Gastrocnemius medialis (tissue), 4 donors: ENCODE results near the gene TFDP2. TPM values are rescaled to one million over a fixed set of nuclear protein-coding genes. Genes with fewer than 3 reads are reported as not detected.

Experiments
- ATAC-seq, 2 donors: fragments of 150-250 bp; one replicate each; pipeline ENCODE4 v1.9.1; 2016
- DNase-seq, 2 donors: peaks; one replicate each; pipeline ENCODE4 v3.0.0-alpha.2; 2019
- H3K27ac ChIP-seq, 4 donors: fragments of 200-600 bp; sonication (generic); 1 replicate in 1 of 4; 2 replicates in 3 of 4; pipeline ENCODE4 v1.5.1; 2016 to 2018; ENCODE audit warnings: mild to moderate bottlenecking in 2 of 4, moderate library complexity in 1 of 4
- H3K27me3 ChIP-seq, 3 donors: fragments of 200-600 bp; sonication (generic) in 2 of 3; 1 replicate in 1 of 3; 2 replicates in 2 of 3; pipeline versions ENCODE4 v1.5.1 to v1.6.0; 2016 to 2019; ENCODE audit warnings: mild to moderate bottlenecking in 1 of 3, moderate library complexity in 1 of 3
- H3K36me3 ChIP-seq, 2 donors: fragments of 200-600 bp; sonication (generic) in 1 of 2; one replicate each; pipeline ENCODE4 v1.5.1; 2017 to 2018
- H3K4me1 ChIP-seq, 2 donors: fragments of 200-600 bp; sonication (generic) in 1 of 2; one replicate each; pipeline ENCODE4 v1.5.1; 2016 to 2017; ENCODE audit warnings: mild to moderate bottlenecking in 2 of 2
- H3K4me3 ChIP-seq, 4 donors: fragments of 200-600 bp; sonication (generic) in 3 of 4; 1 replicate in 1 of 4; 2 replicates in 3 of 4; pipeline ENCODE4 v1.5.1; 2016 to 2019; ENCODE audit warnings: mild to moderate bottlenecking in 2 of 4
- H3K9me3 ChIP-seq, 3 donors: fragments of 200-600 bp; sonication (generic) in 2 of 3; 1 replicate in 1 of 3; 2 replicates in 2 of 3; pipeline ENCODE4 v1.5.1; 2016 to 2019
- CTCF ChIP-seq, 5 experiments: fragments of 450-650 bp in 3 of 5; fragments of 200-600 bp in 2 of 5; sonication (generic) in 2 of 5; IDR thresholded peaks in 4 of 5; conservative IDR thresholded peaks in 1 of 5; 1 replicate in 4 of 5; 2 replicates in 1 of 5; pipeline ENCODE4 v1.5.1; 2016 to 2019; ENCODE audit warnings: antibody characterized with exemption in 5 of 5, mild to moderate bottlenecking in 3 of 5, moderate library complexity in 3 of 5
- POLR2A ChIP-seq, 2 donors: fragments of 450-650 bp; IDR thresholded peaks; one replicate each; pipeline ENCODE4 v1.6.1; 2017; ENCODE audit warnings: antibody characterized with exemption in 2 of 2, mild to moderate bottlenecking in 2 of 2, moderate library complexity in 2 of 2
- in situ Hi-C, 4 donors: fragments of 200-750 bp; cut with MboI; loops; one replicate each; pipeline versions ENCODE4 v1.15.0 to v1.8.0; 2017; ENCODE audit warnings: low sequenced_read_pairs in 4 of 4
- intact Hi-C: fragments of 100-400 bp; cut with DNase I; formaldehyde crosslinking; loops from one replicate; pipeline ENCODE4 v1.15.1; 2023; ENCODE audit warnings: low total_unique reads
- total RNA-seq, 4 donors: library from RNA; depleted of rRNA; stranded (reverse); fragments of >200 nt; gene quantifications; one replicate each; pipeline versions ENCODE4 v1.1.0 to v1.2.3, GENCODE V29; 2016

Gene TFDP2
- total RNA-seq, 4 donors from 2014 or later = 43.0 to 125 (median 52.4) TPM

DNA sequence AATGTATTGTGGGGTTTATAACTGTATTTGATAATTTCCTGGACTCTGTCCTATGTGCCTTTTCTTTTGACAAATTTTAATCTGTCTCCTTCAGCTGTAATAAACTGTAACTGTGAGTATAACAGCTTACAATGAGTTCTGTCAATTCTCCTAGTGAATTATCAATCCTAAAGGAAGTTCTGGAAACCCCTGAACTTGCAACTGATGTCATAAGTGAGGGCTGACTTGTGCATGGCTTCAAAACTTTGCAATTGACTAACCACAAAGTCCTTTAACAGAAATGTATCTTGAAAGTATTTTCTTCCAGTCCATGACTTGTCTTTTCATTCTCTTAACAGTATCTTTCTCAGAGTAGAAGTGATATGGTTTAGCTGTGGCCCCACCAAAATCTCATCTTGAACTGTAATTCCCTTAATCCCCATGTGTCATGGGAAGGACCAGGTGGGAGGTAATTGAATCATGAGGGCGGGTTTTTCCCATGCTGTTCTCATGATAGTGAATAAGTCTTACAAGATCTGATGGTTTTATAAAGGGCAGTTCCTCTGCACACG is 108.3 kb downstream of the TFDP2 start:
- in situ Hi-C loops = no loop called here

GRCh38 chr3:142035308-142035922 is 113.9 kb downstream of the TFDP2 start:
- DNase-seq (no peak), ATAC-seq (no peak)
- in situ Hi-C loops = no loop called here
- intact Hi-C loops = no loop called here
- Histone ChIP-seq H3K4me3 (no peak overlapping the region), H3K27ac (no peak overlapping the region), H3K27me3 (no peaks in the 10 kb centered on the region), H3K9me3 (no peaks in the 10 kb centered on the region), H3K4me1 (peaks cover 4 to 6% of the 10 kb centered on the region in 2 donors), H3K36me3 (no peaks in the 10 kb centered on the region)
- no peak for TF ChIP-seq CTCF (IDR thresholded peaks at IDR 0.05 in 4 of 5, conservative IDR thresholded peaks at IDR 0.05 in 1 of 5)
- TF ChIP-seq POLR2A (IDR thresholded peaks at IDR 0.05) = no peak

More for the DNA sequence above, 108.3 kb downstream of the TFDP2 start:
- H3K4me3 ChIP-seq = no peak overlapping the region
- DNase-seq (no peak), ATAC-seq (no peak)
- peaks cover 4 to 6% of the 10 kb centered on the region in 2 donors for H3K4me1 ChIP-seq
- no peaks in the 10 kb centered on the region for H3K27me3 ChIP-seq
- intact Hi-C loops = no loop called here
- no peak overlapping the region for H3K27ac ChIP-seq
- no peaks in the 10 kb centered on the region for H3K9me3 ChIP-seq
- no peak for TF ChIP-seq CTCF (IDR thresholded peaks at IDR 0.05 in 4 of 5, conservative IDR thresholded peaks at IDR 0.05 in 1 of 5)
- no peak for TF ChIP-seq POLR2A (IDR thresholded peaks at IDR 0.05)
- no peaks in the 10 kb centered on the region for H3K36me3 ChIP-seq

DNA sequence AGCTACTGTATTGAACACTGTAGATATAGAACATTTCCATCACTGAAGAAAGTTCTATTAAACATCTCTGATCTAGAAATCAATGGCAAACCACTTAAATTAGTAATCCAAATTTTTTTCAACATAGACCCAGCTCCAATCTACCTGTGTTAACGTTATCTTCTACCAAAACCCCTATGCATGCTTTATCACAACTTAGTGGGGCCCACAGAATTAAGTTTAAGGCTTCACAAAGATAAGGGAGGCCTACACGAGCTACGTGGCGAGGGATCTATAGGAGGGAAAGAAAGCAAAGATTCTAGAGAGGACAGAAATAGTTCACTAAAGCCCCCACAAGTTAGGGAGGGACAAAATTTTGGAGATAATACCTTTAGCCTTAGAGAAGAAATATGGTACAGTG is 116.1 kb downstream of the TFDP2 start:
- in situ Hi-C loops = no loop called here

DNA sequence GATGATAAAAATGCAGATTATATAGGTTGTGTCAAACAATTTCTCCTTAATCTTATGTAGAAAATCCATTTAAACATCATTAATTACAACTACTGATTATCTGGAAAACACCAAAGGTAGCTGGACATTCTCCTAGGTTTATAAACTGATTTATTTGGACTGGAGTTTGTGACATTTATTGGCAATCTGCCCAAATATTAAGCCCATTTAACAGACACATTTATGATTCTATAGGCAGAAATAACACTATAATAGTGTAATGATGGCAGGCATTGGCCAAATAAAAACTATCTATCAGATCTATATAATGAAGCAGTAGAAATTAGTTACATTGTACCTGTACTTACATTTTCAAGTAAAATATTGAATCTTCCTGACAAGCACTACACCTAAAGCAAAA is 117.8 kb downstream of the TFDP2 start:
- no peaks in the 10 kb centered on the region for H3K36me3 ChIP-seq
- H3K4me1 ChIP-seq = peaks cover 12 to 13% of the 10 kb centered on the region in 2 donors
- H3K27ac ChIP-seq = no peak overlapping the region
- no peaks in the 10 kb centered on the region for H3K27me3 ChIP-seq
- no peak for ATAC-seq
- no peak for DNase-seq
- H3K9me3 ChIP-seq = no peaks in the 10 kb centered on the region
- no peak overlapping the region for H3K4me3 ChIP-seq
- in situ Hi-C loops = no loop called here
- intact Hi-C loops = no loop called here
- TF ChIP-seq CTCF (IDR thresholded peaks at IDR 0.05 in 4 of 5, conservative IDR thresholded peaks at IDR 0.05 in 1 of 5) (no peak), POLR2A (IDR thresholded peaks at IDR 0.05) (no peak)

More for the DNA sequence above, 116.1 kb downstream of the TFDP2 start:
- intact Hi-C loops = no loop called here
- no peaks in the 10 kb centered on the region for H3K9me3 ChIP-seq
- no peak overlapping the region for H3K4me3 ChIP-seq
- no peak for TF ChIP-seq POLR2A (IDR thresholded peaks at IDR 0.05)
- no peak for TF ChIP-seq CTCF (IDR thresholded peaks at IDR 0.05 in 4 of 5, conservative IDR thresholded peaks at IDR 0.05 in 1 of 5)
- no peak for ATAC-seq
- H3K27me3 ChIP-seq = no peaks in the 10 kb centered on the region
- H3K4me1 ChIP-seq = peaks cover 4 to 13% of the 10 kb centered on the region in 2 donors
- no peak overlapping the region for H3K27ac ChIP-seq
- no peak for DNase-seq
- H3K36me3 ChIP-seq = no peaks in the 10 kb centered on the region
